ENCODE data around the gene TIAM1.

GRCh38 chr21:31268090-31268489 lies 76.0 kb downstream of the TIAM1 start:
- no peak for TF ChIP-seq POLR2A (IDR thresholded peaks at IDR 0.05)
- no peak for TF ChIP-seq POLR2AphosphoS5 (IDR thresholded peaks at IDR 0.05)
- TF ChIP-seq CTCF (IDR thresholded peaks at IDR 0.05), result no peak

Data from prostate gland (tissue), 2 donors.